OCI-LY3 (cell line): Measurements from ENCODE around the gene RAP1GAP2.

Experiments used
- H2AFZ ChIP-seq: fragments of 200-600, 300-600 bp; shearing (Covaris generic); 2 replicates; pipeline ENCODE4 v1.6.0; 2014; ENCODE audit warnings: antibody characterized with exemption, low read depth, low read length
- H3K27ac ChIP-seq: fragments of 200-600, 300-600 bp; sonication (generic); 2 replicates; pipeline ENCODE4 v1.5.1; 2014; ENCODE audit warnings: mild to moderate bottlenecking, low read length, moderate library complexity, mixed read lengths
- H3K27me3 ChIP-seq: fragments of 200-600, 300-600 bp; sonication (generic); 2 replicates; pipeline ENCODE4 v1.6.1; 2014; ENCODE audit warnings: low read depth, low read length, mixed read lengths
- H3K36me3 ChIP-seq: fragments of 200-600, 300-600 bp; sonication (generic); replicated peaks from 2 replicates; pipeline ENCODE3; 2014; ENCODE audit warnings: low read depth, low read length, mixed read lengths
- H3K4me1 ChIP-seq: fragments of 300-600, 200-600 bp; sonication (generic); 2 replicates; pipeline ENCODE4 v1.6.1; 2014; ENCODE audit warnings: low read length, mixed read lengths
- H3K4me2 ChIP-seq: fragments of 200-600, 300-600 bp; sonication (generic); 2 replicates; pipeline ENCODE4 v1.6.1; 2014; ENCODE audit warnings: low read length, mixed read lengths
- H3K4me3 ChIP-seq: fragments of 300-600, 200-600 bp; sonication (generic); 2 replicates; pipeline ENCODE4 v1.5.1; 2014; ENCODE audit warnings: antibody characterized with exemption, mild to moderate bottlenecking, low read length, moderate library complexity
- H3K79me2 ChIP-seq: fragments of 300-600, 200-600 bp; shearing (Covaris generic); 2 replicates; pipeline ENCODE4 v1.6.1; 2014; ENCODE audit warnings: mild to moderate bottlenecking, low read length, mixed read lengths
- H3K9ac ChIP-seq: fragments of 300-600, 200-600 bp; shearing (Covaris generic); 2 replicates; pipeline ENCODE4 v1.6.0; 2014; ENCODE audit warnings: mild to moderate bottlenecking, low read length, moderate library complexity
- H3K9me3 ChIP-seq: fragments of 200-600, 300-600 bp; shearing (Covaris generic); 2 replicates; pipeline ENCODE4 v1.6.1; 2014; ENCODE audit warnings: low read length, mixed read lengths; ENCODE audit not compliant: insufficient read depth
- H4K20me1 ChIP-seq: fragments of 200-600, 300-600 bp; sonication (generic); 2 replicates; pipeline ENCODE4 v1.6.1; 2016; ENCODE audit warnings: low read length, mixed read lengths; ENCODE audit not compliant: insufficient read depth
- CTCF ChIP-seq: fragments of 200-600, 300-600 bp; sonication (generic); IDR thresholded peaks from 2 replicates; pipeline ENCODE4 v1.5.1; 2014; ENCODE audit warnings: antibody characterized with exemption, low read length, low read depth
- EZH2phosphoT487 ChIP-seq: fragments of 200-600 bp; shearing (Covaris generic); IDR thresholded peaks from 2 replicates; pipeline ENCODE4 v1.6.1; 2018; ENCODE audit warnings: antibody characterized with exemption, mixed run types, low read depth

The RAP1GAP2 gene

GRCh38 chr17:2853283-2854142 lies 57.3 kb downstream of the RAP1GAP2 start:
- peaks cover 3% of the 10 kb centered on the region; the same call in 1 of the 2 replicates for H3K27me3 ChIP-seq
- H3K4me2 ChIP-seq = no peak overlapping the region
- peaks cover 48% of the 10 kb centered on the region for H3K4me1 ChIP-seq
- no peak overlapping the region for H3K9ac ChIP-seq
- no peaks in the 10 kb centered on the region for H3K9me3 ChIP-seq
- TF ChIP-seq EZH2phosphoT487 (no peak), CTCF (no peak)
- no peak overlapping the region for H3K4me3 ChIP-seq
- H3K27ac ChIP-seq = no peak overlapping the region
- no peaks in the 10 kb centered on the region for H4K20me1 ChIP-seq
- no peaks in the 10 kb centered on the region for H3K79me2 ChIP-seq
- no peaks in the 10 kb centered on the region for H3K36me3 ChIP-seq
- no peak overlapping the region for H2AFZ ChIP-seq

- Histone ChIP-seq H3K79me2 (no peaks in the 10 kb centered on the region), H3K27me3 (peaks cover 3% of the 10 kb centered on the region; the same call in 1 of the 2 replicates), H3K4me1 (peaks cover 50% of the 10 kb centered on the region), H3K27ac (no peak overlapping the region), H3K4me2 (peak overlapping the region; percentile 63), H4K20me1 (no peaks in the 10 kb centered on the region), H3K9ac (no peak overlapping the region), H2AFZ (no peak overlapping the region), H3K36me3 (no peaks in the 10 kb centered on the region), H3K9me3 (no peaks in the 10 kb centered on the region), H3K4me3 (peak overlapping the region; percentile 32)
- TF ChIP-seq EZH2phosphoT487 (no peak), CTCF (no peak)
Observed at GRCh38 chr17:2854143-2855055, 58.2 kb downstream of the RAP1GAP2 start.

- TF ChIP-seq EZH2phosphoT487 = no peak
- TF ChIP-seq CTCF = no peak
- H3K4me3 ChIP-seq = peak overlapping the region; percentile 32
- no peaks in the 10 kb centered on the region for H3K9me3 ChIP-seq
- H3K79me2 ChIP-seq = no peaks in the 10 kb centered on the region
- H2AFZ ChIP-seq = no peak overlapping the region
- H3K9ac ChIP-seq = no peak overlapping the region
- H3K27ac ChIP-seq = no peak overlapping the region
- H3K4me2 ChIP-seq = peak overlapping the region; percentile 63
- no peaks in the 10 kb centered on the region for H3K36me3 ChIP-seq
- peaks cover 49% of the 10 kb centered on the region for H3K4me1 ChIP-seq
- no peaks in the 10 kb centered on the region for H4K20me1 ChIP-seq
- H3K27me3 ChIP-seq = peaks cover 3% of the 10 kb centered on the region; the same call in 1 of the 2 replicates
Observed at GRCh38 chr17:2855063-2855600, 58.9 kb downstream of the RAP1GAP2 start.
